COLO829 (cell line): Measurements from ENCODE around the gene DCC.
A peak's percentile ranks its signal among the peaks of the same experiment; 100 is the strongest.

Experiments
- DNase-seq: peaks from one replicate; pipeline ENCODE4 v3.0.0; 2012; ENCODE audit warnings: low spot score

DCC gene

DNA sequence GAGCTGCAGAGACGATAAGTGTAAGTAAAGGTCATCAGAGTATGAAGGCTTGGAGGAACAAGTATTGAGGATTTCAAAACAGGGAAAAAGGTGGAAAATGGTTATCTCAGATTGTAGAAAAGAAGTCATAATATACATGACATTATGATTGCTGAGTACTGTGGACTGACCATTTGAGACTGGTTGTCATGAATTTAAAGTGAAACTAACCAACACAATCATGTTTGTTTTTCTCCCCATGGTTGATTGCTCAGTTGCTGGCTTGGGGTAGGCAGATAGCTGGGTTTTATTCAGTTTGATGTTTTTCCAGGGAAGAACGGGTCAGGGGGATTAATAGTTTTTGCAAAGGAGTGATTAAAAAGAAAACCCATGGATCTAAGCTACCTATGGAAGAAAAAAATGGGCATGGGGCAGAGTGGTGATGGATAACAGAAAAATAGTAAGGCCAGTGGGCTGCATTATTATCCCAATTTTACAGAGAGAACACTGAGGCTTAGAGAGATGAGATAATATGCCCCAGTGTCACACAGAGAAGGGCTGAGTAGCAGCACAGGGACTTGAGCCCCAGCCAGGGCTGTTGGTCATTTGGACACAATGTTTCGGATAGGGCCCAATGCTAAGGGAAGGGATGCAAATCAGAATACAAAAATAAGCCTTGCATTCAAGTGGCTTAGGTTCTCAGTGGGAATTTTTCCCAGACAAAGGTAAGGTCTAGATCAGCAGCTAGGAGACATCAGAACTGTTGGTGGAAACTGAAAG is 885.7 kb downstream of the DCC start:
- DNase-seq: no peak

DNA sequence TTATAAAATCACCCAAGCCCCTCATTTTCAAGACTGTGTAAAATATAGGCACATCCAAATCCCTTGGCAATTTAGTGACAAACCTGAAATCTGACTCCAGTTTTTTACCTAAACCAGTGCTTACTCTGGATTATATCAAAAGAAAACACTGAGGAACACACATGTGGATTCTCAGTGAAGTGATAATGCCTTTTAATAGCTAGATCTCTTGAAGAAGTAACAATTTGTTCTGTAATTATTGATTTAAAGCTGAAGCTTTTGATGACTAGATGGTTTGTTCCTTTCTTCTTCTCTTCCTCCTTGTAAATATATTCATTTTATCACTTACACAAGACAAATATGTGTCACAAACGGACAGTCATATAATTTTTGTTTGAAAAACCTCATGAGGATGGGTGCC is 894.6 kb downstream of the DCC start:
- DNase-seq: no peak

DNA sequence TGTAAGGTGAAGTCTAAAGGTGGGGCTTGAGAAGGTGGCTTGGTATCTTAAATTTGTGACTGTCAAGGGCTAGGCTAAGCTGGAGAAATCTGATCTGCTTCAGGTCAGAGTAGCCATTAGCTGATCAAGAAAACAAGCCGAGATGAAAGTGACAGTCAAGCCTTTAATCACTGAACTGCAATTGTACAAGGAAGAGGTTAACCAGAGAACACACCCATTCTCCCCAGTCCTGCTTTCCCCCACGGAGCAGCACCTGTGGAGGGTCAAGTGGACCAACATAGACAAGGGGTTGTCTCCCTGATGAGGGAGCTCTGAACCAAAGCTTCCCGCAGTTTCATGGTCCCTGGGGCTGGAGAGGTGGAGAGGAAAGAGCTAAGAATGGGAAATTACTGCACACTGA is 901.2 kb downstream of the DCC start:
- no peak for DNase-seq

DNA sequence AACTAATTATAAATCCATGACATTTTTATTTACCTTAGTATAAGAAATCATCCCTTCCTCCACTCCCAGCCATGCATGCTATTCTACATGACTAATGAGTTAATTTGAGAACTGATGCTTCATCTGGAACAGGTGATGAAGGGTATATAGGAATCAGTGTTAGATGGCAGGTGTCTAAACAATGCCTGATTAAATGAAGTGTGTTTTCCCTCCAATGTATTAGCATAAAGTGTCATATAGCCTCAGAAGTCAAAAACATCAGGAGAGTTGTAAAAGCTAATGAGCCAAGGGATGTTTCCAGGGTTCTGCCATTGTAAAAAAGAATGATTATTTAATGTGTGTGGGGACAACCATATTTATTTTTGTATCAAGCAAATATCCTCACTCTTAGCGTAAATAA is 913.8 kb downstream of the DCC start:
- no peak for DNase-seq

DNA sequence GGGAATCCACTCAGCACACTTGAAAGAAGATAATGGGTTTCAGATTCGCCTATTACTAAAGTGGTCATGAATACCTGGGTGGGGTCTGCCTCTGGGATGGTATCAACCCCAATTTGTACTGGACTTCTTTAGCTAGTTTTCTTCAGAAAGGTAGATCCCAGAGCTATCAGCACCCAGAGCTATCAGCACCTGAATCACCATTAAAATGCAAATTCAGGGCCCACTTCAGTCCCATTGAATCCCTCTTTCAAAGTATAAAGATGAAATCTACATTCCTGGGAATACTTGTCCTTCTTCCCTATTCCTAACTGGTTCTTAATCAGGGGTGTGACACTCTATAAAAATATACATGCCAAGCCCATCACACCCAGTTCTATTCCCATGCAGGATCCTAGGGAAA is 914.3 kb downstream of the DCC start:
- no peak for DNase-seq

DNA sequence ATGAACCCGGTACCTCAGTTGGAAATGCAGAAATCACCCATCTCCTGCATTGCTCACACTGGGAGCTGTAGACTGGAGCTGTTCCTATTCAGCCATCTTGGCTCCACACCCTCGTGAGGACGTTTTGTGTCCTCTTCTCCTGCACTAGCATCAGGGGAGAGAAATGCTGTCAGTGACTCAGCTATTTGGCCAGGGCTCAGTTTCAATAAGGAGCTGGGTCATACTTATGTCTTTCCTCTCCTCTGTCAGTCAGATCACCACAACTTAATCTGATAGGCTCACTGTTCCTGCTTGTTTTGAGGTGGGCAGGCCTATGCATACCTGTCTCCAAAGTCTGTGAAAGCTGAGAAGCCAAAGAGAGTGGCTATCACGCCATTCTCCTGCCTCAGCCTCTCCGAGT is 921.2 kb downstream of the DCC start:
- DNase-seq: no peak

DNA sequence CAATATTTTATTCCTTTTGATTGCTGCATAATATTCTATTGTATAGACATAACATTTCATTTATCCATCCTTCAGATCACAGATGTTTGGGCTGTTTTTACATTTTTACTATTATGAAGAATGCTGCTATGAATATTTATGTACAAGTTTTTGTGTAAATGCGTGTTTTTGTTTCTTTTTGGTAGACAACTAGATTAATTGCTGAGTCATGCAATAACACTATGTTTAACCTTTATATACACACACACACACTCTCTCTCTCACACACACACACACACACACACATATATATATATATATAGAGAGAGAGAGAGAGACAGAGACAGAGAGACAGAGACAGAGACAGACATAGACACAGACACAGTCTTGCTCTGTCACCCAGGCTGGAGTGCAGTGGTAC is 926.9 kb downstream of the DCC start:
- no peak for DNase-seq

DNA sequence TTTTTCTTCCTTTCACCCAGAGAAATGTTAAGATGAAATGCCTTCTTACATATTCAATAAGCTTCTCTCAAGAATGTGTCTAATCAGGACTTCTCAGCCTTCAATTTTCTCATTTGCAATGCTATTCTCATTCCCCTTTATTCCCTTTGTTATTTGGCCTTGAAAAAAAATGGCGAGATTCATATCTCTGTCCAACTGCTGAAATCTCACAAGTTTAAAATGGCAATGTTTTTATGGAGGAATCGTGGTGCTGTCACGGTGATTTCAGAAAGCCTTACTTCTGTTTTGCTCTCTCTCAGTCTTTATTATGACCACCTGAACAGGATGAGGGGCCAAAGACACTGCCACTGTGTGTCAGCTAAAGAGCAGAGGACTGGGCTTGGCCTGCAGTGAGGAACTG is 928.5 kb downstream of the DCC start:
- no peak for DNase-seq

DNA sequence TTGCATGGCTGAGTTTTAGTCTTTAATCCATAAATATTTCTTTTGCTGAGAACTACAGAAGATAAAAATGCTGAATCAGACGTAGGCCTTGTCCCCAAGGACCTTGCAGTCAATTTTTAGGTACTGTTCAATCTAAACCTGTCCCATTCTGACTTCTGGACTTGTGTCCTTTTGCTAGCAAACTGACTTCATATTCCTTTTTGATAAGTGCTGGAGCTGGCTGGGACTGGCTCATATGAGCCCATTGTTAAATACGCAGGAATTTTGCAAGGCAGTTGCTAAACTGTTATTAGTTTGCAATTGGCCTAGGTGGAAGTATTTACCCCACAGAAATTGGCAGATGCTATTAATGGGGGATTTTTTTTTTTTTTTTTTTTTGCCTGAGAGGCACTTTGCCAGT is 941.4 kb downstream of the DCC start:
- no peak for DNase-seq

DNA sequence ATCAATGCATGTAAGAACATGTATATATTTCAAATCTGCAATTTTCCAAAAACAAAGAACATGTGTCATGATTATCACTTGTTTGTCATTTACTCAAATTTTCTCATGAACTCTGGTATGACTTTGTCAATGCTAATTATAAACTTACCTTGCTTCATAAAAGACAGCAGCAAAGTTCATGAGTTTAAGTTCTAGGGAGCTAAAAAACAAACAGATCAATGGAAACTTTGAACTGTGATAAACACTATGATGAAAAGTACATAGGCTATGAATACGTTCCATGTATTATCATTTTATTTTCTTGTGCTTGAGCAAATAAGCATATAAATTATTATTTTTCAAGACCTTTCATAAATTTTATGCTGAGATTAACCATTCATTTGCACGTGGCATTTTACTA is 943.7 kb downstream of the DCC start:
- no peak for DNase-seq

DNA sequence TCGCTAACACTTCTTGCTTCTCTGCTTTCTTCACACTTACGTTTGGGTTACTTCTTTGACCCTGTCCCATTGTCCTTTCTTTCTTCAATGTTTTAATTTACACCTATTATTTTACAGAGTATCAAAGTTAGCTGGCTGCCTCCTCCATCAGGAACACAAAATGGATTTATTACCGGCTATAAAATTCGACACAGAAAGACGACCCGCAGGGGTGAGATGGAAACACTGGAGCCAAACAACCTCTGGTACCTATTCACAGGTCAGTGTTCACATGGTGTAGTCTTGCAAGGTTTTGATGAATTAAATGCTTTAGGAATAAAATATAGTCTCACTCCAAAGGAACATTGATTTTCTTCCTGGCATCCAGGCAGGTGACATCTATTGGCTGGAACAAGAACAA is 965.5 kb downstream of the DCC start:
- no peak for DNase-seq

DNA sequence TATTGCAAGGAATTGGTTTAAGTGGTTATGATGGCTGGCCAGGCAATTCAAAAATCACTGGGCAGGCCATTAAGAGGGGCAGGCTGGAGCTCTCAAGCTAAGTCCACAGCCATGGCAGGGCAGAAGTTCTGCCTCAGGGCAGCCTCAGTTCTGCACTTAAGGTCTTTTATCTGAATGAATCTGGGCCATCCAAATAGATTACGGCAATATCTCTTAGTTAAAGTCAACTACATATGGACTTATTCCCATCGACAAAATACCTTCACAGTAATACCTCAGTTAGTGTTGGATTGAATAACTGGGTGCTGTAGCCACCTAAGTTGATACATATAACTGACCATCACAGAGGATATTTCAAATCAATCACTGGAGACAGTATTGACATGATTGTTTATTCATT is 979.6 kb downstream of the DCC start:
- DNase-seq: no peak

DNA sequence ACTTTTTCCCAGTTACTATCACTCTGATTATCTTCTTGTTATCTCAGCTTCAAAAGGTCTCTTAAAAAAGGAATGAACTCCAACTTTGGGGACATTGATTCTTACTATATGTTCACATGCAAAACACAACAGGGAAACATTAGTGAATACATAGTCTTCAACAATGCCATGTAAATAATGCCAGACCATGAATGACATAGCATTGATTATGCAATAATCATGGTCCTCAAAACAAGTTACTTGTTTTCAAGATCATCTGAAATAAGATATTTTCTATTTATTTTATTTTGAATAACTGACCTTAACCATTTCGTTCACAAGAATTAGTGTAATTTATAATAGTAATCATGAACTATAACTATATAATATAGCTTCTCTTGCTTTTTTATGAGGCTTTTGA is 982.2 kb downstream of the DCC start:
- DNase-seq: no peak

DNA sequence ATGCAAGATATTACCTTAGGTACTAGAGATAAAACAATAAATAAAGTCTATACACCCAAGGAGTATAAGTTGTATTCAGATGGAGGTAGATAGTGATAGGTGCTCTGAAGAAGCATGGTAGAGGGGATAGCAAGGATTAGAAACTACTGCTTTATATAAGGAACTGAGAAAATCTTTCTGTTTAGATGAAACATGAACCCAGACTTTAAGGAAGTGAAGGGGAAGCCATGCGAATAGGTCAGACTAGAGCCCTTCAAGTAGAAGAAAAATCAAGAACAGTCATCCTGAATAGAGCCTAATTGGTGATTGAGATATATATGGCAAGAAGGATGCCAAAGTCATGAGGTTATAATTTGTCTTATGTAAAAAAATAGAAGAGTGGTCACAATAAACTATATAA is 984.4 kb downstream of the DCC start:
- DNase-seq: no peak

DNA sequence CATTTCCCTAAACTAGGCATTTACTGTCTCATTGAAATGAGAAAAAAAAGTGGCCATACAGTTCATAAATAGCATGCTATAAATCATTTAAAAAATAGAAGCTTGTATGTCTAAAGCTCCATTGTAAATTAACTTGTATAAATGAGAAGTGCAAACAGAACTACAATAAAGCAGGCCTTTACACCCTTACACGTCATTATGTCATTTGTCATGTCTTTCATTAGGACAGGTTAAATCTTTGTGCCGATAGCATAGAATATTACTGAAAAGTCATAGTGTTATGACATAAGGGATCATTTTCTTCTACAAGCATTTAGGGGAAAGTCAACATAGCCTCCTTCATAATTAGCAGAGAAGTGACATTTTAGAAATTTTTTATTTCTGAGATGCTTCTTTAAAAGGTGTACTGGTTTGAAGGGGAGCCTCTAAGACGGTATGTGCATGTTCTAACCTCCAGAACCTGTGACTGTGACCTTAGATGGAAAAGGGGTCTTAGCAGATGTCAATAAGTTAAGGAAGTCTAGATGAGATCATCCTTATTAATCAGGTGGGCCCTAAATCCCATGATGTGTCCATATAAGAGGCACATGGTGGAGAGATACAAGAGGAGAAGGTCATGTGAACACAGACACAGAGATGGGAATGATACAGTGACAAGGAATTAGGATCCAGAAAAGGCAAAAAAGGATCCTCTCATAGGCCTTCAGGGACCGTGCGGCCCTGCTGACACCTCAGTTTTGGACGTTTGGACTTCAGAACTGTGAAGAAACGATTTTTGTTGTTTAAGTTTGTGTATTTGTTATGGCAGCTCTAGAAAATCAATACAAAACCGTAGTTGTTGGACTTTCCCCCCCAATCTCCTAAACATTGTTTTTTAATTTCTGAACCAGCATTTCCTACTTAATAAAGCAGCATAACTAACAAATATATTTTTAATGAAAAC is 1020.8 kb downstream of the DCC start:
- no peak for DNase-seq

DNA sequence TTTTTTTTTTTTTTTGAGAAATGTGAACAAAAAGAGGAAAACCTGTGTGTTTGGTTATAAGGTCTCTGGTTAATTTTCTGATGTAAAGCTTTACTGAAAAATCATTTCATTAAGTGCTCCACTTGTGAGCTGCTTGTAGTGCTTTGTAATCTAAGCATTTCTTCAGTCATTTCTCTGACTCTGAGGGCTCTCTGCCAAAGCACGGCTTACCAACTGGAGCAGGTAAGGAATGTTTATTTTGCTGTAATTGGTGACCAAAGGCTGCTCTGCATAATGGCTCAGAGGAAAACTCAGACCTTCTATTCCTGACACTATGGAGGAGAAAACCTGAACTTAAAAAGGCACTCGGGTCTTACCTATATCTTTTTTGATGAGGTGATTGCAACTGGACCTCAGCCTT is 1035.6 kb downstream of the DCC start:
- DNase-seq: no peak

DNA sequence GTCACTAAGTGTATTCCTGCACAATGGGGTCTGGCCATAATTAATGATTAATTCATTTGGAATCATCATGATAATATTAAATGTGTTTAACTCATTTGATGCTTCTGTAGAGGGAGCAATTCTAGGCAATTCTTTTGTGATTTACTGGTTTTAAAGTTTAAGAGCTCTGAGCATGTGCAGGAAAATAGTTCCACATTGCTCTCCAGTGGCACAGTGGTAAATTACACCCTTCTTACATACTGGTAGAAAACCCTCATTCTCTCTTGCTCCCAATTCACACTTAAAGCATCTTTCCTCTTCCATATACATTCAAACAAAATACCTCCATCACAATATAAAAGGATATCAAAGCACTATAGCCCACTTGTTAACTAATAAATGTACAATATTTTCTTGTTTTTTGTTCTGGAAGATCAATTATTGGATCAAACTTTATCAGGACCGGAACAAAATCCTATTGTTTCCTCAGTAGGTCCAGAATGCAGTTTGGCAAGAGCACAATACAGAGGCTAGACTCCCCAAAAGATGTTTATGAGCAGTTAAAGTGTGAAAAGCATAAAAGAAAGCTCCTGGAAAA is 1040.2 kb downstream of the DCC start:
- peak; percentile 14 for DNase-seq

DNA sequence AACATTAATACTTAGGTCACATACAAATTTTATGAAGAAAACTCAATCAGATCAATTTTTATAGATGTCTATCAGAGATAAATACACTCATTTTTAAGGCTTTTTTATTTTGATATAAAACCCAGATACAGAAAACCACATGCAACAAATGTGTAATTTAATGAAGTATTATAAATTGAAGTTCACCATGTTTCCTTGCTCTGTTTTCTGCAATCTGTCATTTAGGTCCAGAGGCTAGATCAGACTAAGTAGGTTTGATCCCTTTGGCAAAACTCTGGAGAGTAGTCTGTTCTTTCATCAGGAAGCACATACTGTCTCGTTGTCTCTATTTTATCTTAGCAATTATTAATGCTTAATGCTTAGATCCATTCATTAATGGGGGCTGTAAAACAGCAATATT is 1042.9 kb downstream of the DCC start:
- DNase-seq: no peak

DNA sequence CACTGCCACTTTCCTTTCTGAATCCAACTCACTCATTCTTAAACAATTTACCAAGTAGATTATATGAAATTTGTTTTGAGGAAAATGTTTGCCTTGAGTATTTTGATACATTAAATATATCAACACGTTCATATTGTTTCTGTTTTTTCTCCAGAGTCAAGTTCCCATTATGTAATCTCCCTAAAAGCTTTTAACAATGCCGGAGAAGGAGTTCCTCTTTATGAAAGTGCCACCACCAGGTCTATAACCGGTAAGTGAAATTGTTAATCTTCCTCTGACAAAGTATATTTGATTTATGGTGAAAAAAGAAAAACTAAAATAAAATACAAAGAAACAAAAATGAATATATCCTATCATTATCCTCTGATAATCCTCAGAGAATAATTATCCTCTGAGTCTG is 1045.9 kb downstream of the DCC start:
- no peak for DNase-seq

DNA sequence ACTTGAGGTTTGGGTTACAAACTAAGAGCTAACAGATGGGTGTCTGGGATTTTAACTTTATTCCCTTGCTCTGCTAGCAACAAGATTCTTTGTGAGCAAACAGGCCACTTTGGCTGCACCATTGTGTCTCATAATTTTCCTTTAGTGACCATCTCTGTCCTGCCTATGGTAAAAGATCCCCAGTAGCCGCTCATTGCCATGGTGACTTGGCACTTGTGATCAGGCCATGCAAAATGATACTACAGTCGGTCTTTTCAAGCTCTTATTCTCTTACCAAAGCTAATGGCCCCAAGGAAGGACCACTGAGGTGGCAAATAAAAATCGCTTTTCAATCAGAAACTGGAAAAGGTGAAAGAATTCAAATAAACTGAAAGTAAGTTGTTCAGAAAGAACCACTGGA is 1047.6 kb downstream of the DCC start:
- no peak for DNase-seq

DNA sequence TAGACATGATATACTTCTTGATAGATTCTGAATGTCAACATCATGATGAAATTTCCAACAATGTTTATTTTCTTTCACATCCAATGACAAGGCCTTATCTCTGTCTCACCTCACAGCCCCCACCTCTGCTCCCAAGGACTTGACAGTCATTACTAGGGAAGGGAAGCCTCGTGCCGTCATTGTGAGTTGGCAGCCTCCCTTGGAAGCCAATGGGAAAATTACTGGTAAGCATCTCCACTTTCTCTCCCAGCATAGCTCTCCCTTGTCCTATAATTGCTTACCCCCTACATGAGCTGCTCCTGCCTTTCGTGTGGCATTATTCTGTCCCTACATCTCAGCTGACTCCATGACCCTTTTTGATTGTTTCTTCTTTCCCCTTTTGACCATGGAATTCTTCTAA is 1062.7 kb downstream of the DCC start:
- DNase-seq: no peak

DNA sequence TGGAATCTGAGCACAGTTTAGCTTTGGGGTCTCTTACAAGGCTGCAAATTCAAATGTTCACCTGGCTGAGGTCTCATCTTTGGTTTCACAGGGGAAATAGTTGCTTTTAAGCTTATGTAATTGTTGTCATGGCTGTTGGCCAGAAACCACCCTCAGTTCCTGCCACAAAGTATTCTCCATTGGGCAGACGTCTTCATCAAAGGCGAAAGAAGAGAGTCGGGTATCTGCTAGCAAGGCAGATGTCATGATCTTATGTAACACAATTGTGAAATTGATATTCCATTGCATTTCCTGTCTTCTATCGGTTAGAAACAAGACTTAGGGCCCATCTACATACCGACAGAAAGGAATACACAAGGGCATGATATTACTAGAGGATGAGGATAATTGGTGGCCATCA is 1068.3 kb downstream of the DCC start:
- no peak for DNase-seq

DNA sequence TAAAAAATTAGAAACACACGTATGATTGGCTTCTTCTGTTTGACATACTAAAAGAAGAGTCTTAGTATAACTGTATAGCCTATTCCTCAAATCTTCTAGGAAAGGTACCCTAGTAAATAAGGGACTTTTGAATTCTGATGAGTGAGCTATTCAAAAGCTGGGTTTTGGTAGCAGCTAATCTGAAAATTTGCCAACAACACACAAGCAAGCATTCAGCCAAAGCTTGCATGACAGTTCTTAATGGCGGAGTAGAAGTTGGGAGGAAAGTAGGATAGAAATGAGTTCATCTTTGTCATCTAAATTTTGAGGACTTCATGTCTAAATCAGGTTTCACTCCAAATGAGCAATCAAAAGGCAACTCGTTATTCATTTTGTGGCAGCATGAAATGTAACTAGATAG is 1071.5 kb downstream of the DCC start:
- DNase-seq: no peak
